Measurements from ENCODE around the gene EVA1A. TPM values are rescaled to one million over a fixed set of nuclear protein-coding genes. Genes with fewer than 3 reads are reported as not detected.

Gene EVA1A
- total RNA-seq, 4 donors from 2014 or later = 1.3 to 1.6 TPM; not detected in 2

- Histone ChIP-seq H3K4me3 (no peak overlapping the region), H3K36me3 (no peaks in the 10 kb centered on the region), H3K9me3 (no peaks in the 10 kb centered on the region), H3K4me1 (peaks cover 0 to 22% (median 0%) of the 10 kb centered on the region in 4 donors), H3K27ac (no peak overlapping the region), H3K27me3 (peaks cover 0 to 9% of the 10 kb centered on the region in 2 donors)
- TF ChIP-seq, protein P1, sequence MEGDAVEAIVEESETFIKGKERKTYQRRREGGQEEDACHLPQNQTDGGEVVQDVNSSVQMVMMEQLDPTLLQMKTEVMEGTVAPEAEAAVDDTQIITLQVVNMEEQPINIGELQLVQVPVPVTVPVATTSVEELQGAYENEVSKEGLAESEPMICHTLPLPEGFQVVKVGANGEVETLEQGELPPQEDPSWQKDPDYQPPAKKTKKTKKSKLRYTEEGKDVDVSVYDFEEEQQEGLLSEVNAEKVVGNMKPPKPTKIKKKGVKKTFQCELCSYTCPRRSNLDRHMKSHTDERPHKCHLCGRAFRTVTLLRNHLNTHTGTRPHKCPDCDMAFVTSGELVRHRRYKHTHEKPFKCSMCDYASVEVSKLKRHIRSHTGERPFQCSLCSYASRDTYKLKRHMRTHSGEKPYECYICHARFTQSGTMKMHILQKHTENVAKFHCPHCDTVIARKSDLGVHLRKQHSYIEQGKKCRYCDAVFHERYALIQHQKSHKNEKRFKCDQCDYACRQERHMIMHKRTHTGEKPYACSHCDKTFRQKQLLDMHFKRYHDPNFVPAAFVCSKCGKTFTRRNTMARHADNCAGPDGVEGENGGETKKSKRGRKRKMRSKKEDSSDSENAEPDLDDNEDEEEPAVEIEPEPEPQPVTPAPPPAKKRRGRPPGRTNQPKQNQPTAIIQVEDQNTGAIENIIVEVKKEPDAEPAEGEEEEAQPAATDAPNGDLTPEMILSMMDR (IDR thresholded peaks at IDR 0.05) = no peak
- TF ChIP-seq POLR2A (IDR thresholded peaks at IDR 0.05) (no peak), EP300 (IDR thresholded peaks at IDR 0.05) (no peak)
- 79 to 83% methylated on average over 7 of the region's 7 CpGs for WGBS, 2 donors
- no peak for DNase-seq (ENCODE audit: low spot score in 2 of 2)
Measured at GRCh38 chr2:75556679-75557366, 3.9 kb downstream of the EVA1A start.

GRCh38 chr2:75555701-75556100 is 5.0 kb downstream of the EVA1A start:
- no peaks in the 10 kb centered on the region for H3K9me3 ChIP-seq
- peaks cover 0 to 2% of the 10 kb centered on the region in 2 donors for H3K27me3 ChIP-seq
- H3K27ac ChIP-seq = no peak overlapping the region
- H3K36me3 ChIP-seq = no peaks in the 10 kb centered on the region
- H3K4me1 ChIP-seq = peaks cover 0 to 11% (median 0%) of the 10 kb centered on the region in 4 donors
- WGBS, 2 donors = 85 to 87% methylated on average over 4 of the region's 4 CpGs
- H3K4me3 ChIP-seq = no peak overlapping the region
- no peak for TF ChIP-seq EP300 (IDR thresholded peaks at IDR 0.05)
- DNase-seq (ENCODE audit: low spot score in 2 of 2) = no peak

GRCh38 chr2:75553935-75554531 is 6.7 kb downstream of the EVA1A start:
- no peak overlapping the region for H3K27ac ChIP-seq
- no peak for TF ChIP-seq EP300 (IDR thresholded peaks at IDR 0.05)
- TF ChIP-seq POLR2A (IDR thresholded peaks at IDR 0.05) = no peak
- TF ChIP-seq, protein P1 (IDR thresholded peaks at IDR 0.05) = no peak

GRCh38 chr2:75552222-75552621 is 8.5 kb downstream of the EVA1A start:
- H3K27ac ChIP-seq = no peak overlapping the region
- no peak overlapping the region for H3K4me3 ChIP-seq
- H3K27me3 ChIP-seq = no peaks in the 10 kb centered on the region
- H3K9me3 ChIP-seq = no peaks in the 10 kb centered on the region
- 64 to 70% methylated on average over 1 of the region's 1 CpG for WGBS, 2 donors
- no peaks in the 10 kb centered on the region for H3K4me1 ChIP-seq
- no peak for TF ChIP-seq EP300 (IDR thresholded peaks at IDR 0.05)
- TF ChIP-seq POLR2A (IDR thresholded peaks at IDR 0.05) = no peak
- TF ChIP-seq, protein P1 (IDR thresholded peaks at IDR 0.05) = no peak
- H3K36me3 ChIP-seq = no peaks in the 10 kb centered on the region
- no peak for DNase-seq (ENCODE audit: low spot score in 2 of 2)

More at GRCh38 chr2:75553935-75554531, 6.7 kb downstream of the EVA1A start:
- no peaks in the 10 kb centered on the region for H3K36me3 ChIP-seq
- no peaks in the 10 kb centered on the region for H3K9me3 ChIP-seq
- DNase-seq (ENCODE audit: low spot score in 2 of 2) = no peak
- H3K4me3 ChIP-seq = no peak overlapping the region
- WGBS, 2 donors = 70 to 76% methylated on average over 4 of the region's 4 CpGs
- no peaks in the 10 kb centered on the region for H3K4me1 ChIP-seq
- H3K27me3 ChIP-seq = no peaks in the 10 kb centered on the region

DNA sequence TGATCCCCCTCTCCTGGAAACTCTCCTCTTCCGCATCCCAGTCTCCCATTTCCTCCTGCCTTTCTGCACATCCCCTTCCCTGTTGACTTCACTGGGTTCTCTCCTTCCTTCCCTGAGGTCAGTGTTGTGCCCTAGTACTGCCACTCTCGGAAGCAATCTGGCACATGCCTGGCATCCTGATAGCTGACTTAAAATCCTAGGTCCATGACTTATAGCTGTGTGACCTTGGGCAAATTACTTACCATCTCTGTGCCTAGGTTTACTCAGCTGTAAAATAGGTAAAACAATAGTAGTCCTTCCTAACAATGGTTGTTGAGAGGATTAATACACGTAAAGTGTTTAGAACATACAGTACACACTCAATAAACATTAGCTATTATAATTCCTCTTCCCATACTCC is 9.3 kb downstream of the EVA1A start:
- Histone ChIP-seq H3K4me1 (no peaks in the 10 kb centered on the region), H3K4me3 (no peak overlapping the region), H3K9me3 (no peaks in the 10 kb centered on the region), H3K27ac (no peak overlapping the region), H3K27me3 (no peaks in the 10 kb centered on the region), H3K36me3 (no peaks in the 10 kb centered on the region)
- DNase-seq (ENCODE audit: low spot score in 2 of 2) = no peak
- no peak for TF ChIP-seq EP300 (IDR thresholded peaks at IDR 0.05)
- TF ChIP-seq, protein P1 (IDR thresholded peaks at IDR 0.05) = no peak
- TF ChIP-seq POLR2A (IDR thresholded peaks at IDR 0.05) = no peak
- WGBS, 2 donors = 89 to 94% methylated on average over 3 of the region's 3 CpGs

All from tibial nerve (tissue), 4 donors.